Myocyte (in vitro differentiated cells): ENCODE data around the gene COPA. TPM values are rescaled to one million over a fixed set of nuclear protein-coding genes. Genes with fewer than 3 reads are reported as not detected.
"Not testable (repeated sequence)": the region's sequence is repeated elsewhere in the genome, so short reads cannot be mapped to it uniquely, and the experiment has no call there.

Source experiments
- DNase-seq: peaks from one replicate; pipeline ENCODE4 v3.0.0-alpha.2; 2012; ENCODE audit warnings: low read depth
- total RNA-seq: library from RNA; depleted of rRNA; stranded (reverse); fragments of >200 nt; gene quantifications from 2 replicates; pipeline ENCODE4 v1.2.3, GENCODE V29; 2014

The COPA gene
- total RNA-seq, 1 donor from 2014 or later: 138 TPM

GRCh38 chr1:160328184-160328583 lies 14.9 kb downstream of the COPA start:
- no peak for DNase-seq

- DNase-seq: peak; percentile 65
Measured at GRCh38 chr1:160326418-160326817, 16.6 kb downstream of the COPA start.

DNA sequence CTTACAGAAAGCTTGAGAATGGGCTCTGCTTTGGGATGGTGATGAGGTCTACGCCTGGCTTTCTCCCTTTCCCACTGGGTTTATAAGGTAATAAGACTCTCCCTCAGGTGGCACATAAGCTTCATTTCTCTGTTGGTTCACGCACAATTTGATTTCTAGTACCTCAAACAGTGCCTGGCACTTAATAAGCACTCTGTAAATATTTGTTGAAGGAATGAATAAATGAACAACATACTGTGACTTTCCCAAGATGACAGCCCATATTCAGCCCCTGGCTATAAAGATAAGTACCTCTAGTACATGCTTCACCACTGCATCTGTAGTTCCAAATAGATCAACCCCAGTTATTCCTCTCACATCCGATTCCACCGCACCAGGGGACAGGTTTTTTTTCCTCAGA lies 17.8 kb downstream of the COPA start:
- DNase-seq: no peak

DNA sequence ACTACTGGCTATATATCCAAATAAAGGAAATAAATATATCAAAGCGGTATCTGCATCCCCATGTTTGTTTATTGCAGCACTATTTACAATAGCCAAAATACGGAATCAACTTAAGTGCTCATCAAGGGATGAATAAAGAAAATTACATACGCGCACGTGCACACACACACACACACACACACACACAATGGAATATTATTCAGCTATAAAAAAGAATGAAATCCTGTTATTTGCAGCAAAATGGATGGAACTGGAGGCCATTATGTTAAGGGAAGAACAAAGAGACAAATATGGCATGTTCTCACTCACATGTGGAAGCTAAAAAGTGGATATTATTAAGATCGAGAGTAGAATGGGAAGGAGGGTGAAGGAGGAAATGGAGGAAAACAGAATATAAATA lies 20.2 kb downstream of the COPA start:
- no peak for DNase-seq

- no peak for DNase-seq
Measured at GRCh38 chr1:160315359-160315758, 27.7 kb downstream of the COPA start.

- DNase-seq: no peak
Measured at GRCh38 chr1:160309571-160309970, 33.5 kb downstream of the COPA start.

DNA sequence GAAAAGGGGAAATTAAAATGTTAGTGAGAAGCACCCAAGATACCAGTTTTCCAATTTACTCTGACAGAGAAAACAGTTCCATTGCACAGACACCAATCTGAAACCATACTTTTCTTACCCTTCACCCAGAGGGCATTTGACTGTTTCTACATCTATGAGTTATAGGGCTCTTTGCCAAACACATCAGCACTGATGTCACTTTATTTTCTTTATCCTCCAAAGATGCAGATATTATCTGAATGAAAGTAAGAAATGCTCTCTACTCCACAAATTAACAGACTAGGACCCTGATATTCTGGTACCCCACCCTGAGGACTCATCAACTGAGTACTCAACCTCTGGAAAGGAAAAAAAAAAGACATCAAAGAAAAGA lies 33.9 kb downstream of the COPA start:
- DNase-seq: no peak

GRCh38 chr1:160308451-160309184 lies 34.4 kb downstream of the COPA start:
- peak; percentile 40 for DNase-seq

DNA sequence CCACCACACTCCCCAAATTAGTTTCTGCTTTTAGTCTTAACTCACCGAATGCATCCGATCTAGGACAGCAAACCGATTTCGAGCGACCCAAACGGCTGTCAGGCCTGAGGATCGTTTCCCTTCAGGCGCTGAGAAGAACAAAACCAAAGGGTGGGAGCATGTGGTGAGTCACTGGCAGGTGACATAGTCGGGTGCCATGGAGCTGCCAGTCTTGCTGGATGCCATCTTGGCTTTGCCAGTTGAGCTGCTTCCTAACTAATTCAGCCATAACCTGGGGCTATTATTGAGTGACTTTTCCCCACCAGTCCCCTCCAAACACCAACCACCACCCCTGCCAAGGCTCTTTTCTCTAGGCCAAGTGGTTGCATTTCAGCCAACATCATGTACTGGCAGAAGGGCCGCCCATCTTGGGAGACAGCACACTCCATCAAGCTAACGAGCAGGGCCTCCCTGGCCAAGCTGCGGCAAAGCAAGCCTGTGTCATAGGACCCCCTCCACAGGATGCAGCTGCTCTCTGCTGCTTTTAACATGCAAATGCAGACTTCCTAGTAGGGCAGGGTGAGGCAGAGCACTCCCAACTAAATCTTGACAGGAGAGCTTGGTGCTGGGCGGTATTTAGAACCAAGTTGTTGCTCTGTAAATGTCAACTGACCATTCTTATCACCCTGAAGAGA lies 35.8 kb downstream of the COPA start:
- DNase-seq: no peak

DNA sequence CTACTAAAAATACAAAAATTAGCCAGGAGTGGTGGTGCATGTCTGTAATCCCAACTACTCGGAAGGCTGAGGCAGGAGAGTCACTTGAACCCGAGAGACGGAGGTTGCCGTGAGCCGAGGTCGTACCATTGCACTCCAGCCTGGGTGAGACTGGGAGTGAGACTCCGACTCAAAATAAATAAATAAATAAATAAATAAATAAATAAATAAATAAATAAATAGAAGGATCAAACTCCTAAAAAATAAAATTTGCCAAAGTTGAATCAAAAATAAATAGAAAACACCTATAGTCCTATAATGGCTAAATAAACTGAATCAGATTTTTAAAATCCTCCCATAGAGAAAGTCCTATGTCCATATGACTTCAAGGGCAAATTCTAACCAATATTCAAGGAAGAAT lies 42.9 kb downstream of the COPA start:
- no peak for DNase-seq

DNA sequence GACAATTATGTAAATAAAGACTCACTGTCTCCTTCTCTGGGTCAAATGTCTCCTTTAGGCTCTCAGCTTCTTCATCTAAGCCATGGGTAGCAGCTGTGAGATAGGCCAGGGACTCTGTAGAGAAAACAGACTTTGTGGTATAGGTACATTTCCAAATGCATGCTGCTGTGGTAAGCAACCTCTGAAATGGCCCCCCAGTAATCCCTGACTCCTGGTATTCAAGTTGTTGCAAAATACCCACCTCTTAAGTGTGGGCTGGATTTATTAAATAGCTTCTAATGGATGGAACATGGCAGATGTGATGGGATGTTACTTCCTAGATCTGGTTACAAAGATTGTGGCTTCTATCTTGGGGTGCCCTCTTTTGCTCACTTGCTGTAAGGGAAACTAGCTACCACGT lies 47.0 kb downstream of the COPA start:
- DNase-seq: no peak

DNA sequence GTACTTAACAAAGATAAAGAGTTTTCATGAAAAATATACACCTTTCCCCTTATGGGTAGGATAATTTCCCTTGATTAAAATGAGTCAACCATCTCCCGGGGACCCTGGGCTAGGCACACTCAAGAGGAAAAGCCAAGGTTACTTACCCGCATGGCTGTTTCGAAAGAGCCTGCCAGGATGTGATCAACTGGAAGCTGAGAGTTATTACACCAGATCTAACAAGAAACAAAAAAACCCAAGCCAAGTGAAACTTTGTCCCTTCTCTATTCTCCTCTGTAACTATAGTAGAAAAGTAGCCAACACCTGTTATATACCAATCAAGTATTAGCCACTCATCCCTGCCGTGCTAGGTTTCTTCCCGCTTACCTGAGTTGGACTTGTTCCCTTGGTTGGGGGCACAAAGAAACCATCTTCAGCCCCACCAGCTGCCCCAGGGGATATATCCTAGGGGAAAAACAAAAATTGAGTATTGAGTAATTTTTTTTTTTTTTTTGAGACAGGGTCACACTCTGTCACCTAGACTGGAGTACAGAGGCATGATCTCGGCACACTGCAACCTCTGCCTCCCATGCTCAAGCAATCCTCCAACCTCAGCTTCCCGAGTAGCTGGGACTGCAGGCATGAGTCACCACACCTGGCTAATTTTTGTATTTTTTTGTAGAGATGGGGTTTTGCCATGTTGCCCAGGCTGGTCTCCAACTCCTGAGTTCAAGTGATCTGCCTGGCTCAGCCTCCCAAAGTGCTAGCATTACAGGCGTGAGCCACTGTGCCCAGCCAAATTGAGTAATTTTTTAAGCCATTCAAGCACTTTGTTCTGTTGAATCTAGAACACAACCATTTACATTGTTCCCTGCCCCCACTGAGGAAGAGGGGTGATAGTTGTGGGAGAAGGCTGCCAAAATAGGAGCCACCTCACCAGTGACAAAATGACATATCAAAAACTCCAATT lies 49.8 kb downstream of the COPA start:
- DNase-seq: no peak

GRCh38 chr1:160291248-160292220 lies 51.5 kb downstream of the COPA start:
- peak; percentile 91 for DNase-seq

- not testable (repeated sequence) for DNase-seq
Measured at GRCh38 chr1:160287769-160288168, 55.3 kb downstream of the COPA start.

DNA sequence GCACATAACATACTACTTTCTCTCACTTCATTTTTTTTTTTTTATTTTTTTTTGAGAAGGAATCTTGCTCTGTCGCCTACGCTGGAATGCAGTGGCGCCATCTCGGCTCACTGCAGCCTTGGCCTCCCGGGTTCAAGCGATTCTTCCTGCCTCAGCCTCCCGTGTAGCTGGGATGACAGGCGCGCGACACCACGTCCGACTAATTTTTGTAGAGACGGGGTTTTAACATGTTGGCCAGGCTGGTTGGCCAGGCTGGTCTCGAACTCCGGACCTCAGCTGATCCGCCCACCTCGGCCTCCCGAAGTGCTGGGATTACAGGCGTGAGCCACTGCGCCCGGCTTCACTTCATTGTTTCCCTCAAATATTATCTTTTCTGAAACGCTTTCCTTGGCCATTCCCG lies 57.5 kb downstream of the COPA start:
- DNase-seq: no peak

GRCh38 chr1:160284782-160285344 lies 58.2 kb downstream of the COPA start, which contains the start of gene PEX19:
PEX19 (minus strand) TSS chr1:160285133; CDS start chr1:160285124, 9 bp downstream.
- peak; percentile 92 for DNase-seq

GRCh38 chr1:160284220-160284781 lies 58.7 kb downstream of the COPA start:
- DNase-seq: peak; percentile 29

DNA sequence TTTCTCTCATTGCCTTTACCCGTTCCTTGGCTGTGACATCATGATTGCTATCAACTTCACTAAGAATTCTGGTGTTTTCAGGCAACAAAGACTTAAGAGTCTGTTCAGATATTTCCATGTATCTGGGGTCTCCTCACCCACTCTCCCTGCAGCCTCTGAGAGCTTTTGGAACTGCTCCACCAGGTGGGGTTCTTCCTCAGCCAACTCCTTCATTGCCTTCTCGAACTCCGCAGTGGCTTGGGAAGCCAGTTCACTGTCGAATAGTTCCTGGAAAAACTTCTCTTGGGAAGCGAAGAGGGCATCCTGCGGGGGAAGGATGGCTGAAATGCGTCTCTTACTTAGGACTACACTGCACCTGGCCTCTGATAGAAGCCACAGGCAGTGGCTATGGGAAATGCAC lies 60.2 kb downstream of the COPA start:
- DNase-seq: no peak

DNA sequence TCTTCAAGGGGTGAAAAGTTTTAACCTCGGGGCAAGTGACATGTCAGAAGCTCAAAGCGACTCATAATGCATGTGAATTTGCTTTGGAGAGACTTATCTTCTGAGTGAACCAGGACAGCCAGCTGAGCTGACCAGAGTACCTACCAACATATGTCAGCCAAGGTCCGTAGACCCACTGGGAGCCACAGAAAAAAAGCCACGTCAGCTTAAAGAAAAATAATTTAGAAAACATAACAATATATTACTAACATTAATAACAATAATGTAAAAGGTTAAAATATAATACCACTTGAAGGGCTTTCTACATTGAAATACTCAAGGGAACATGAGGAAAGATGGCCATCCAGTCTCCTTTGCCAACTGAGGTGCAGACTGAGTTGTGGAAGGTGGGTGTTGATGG lies 65.1 kb downstream of the COPA start:
- DNase-seq: no peak

DNA sequence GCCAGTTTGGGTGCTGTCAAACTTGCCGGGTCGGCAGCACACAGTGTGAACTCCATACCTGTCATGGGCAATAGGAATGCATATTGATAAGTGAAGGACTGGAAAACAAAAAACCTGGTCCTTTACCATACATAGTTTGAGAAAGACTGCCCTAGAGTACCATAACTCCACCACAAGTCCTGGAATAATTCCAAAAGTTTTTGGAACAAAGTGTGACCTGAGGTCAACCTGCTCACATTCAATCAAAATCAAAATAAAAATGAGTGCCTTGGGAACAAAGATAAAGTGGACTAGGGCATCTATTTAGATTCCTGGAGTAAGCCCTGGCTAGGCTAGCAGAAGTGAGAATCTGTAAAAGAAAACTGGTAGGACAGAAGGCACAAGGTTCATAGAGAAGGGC lies 65.7 kb downstream of the COPA start:
- DNase-seq: no peak
